Activated T-cell treated with anti-CD3 and anti-CD28 coated beads, Interleukin-2, amount 50 U/mL, for 24 hours (primary cell): ENCODE measurements around the gene MARS2.
"Not testable (repeated sequence)": the region's sequence is repeated elsewhere in the genome, so short reads cannot be mapped to it uniquely, and the experiment has no call there.

Experiments
- DNase-seq: peaks from one replicate; pipeline ENCODE4 v3.0.0-alpha.2; 2020
- H3K27ac Mint-ChIP-seq: 2 replicates; pipeline ENCODE4 v1.8.0; 2020; ENCODE audit warnings: mild to moderate bottlenecking, mixed read lengths
- H3K27me3 Mint-ChIP-seq: 2 replicates; pipeline ENCODE4 v1.8.0; 2020; ENCODE audit warnings: mixed read lengths
- H3K36me3 Mint-ChIP-seq: 2 replicates; pipeline ENCODE4 v1.8.0; 2020; ENCODE audit warnings: low read depth, mixed read lengths
- H3K4me1 Mint-ChIP-seq: 2 replicates; pipeline ENCODE4 v1.8.0; 2020; ENCODE audit warnings: low read depth, mixed read lengths
- H3K4me3 Mint-ChIP-seq: 2 replicates; pipeline ENCODE4 v1.8.0; 2020; ENCODE audit warnings: mild to moderate bottlenecking, moderate library complexity, mixed read lengths
- H3K9me3 Mint-ChIP-seq: 2 replicates; pipeline ENCODE4 v1.8.0; 2020; ENCODE audit warnings: mixed read lengths

The MARS2 gene

GRCh38 chr2:197717863-197718262, 12.7 kb downstream of the MARS2 start:
- no peaks in the 10 kb centered on the region for H3K27me3 Mint-ChIP-seq
- peaks cover 33% of the 10 kb centered on the region for H3K36me3 Mint-ChIP-seq
- H3K4me1 Mint-ChIP-seq, result peaks cover 8% of the 10 kb centered on the region
- H3K4me3 Mint-ChIP-seq, result no peak overlapping the region
- no peak overlapping the region for H3K27ac Mint-ChIP-seq
- no peak for DNase-seq
- H3K9me3 Mint-ChIP-seq, result no peaks in the 10 kb centered on the region

DNA sequence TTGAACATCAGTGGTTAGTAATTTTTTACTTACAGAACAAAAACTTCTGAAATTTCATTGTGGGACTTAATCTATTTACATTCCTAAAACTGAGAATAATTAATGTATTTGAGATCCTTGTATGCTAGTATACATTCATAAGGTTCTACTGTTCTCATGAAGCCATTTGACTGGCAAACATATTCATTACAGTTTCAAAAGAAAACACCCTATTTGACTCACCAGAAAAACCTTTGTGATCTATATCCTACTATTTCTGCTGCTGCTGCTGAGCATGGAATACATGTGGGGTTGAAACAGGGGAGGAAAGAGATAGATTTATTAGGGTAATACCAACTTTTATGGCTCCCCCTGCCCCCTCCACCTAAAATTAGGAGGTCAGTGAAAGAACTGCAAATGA, 21.8 kb downstream of the MARS2 start:
- H3K36me3 Mint-ChIP-seq, result peaks cover 3% of the 10 kb centered on the region

GRCh38 chr2:197728555-197729544, 23.7 kb downstream of the MARS2 start:
- H3K27me3 Mint-ChIP-seq, H3K4me1 Mint-ChIP-seq, H3K4me3 Mint-ChIP-seq, H3K9me3 Mint-ChIP-seq, H3K27ac Mint-ChIP-seq, DNase-seq, H3K36me3 Mint-ChIP-seq: not testable (repeated sequence)

More for the DNA sequence above, 21.8 kb downstream of the MARS2 start:
- H3K9me3 Mint-ChIP-seq, result peaks cover 3% of the 10 kb centered on the region
- no peak overlapping the region for H3K27ac Mint-ChIP-seq
- no peak overlapping the region for H3K4me3 Mint-ChIP-seq
- DNase-seq, result no peak
- H3K27me3 Mint-ChIP-seq, result peaks cover 6% of the 10 kb centered on the region
- no peaks in the 10 kb centered on the region for H3K4me1 Mint-ChIP-seq

- no peaks in the 10 kb centered on the region for H3K4me1 Mint-ChIP-seq
- no peak overlapping the region for H3K4me3 Mint-ChIP-seq
- no peak overlapping the region for H3K27ac Mint-ChIP-seq
- DNase-seq, result no peak
- peaks cover 24% of the 10 kb centered on the region for H3K27me3 Mint-ChIP-seq
- no peaks in the 10 kb centered on the region for H3K36me3 Mint-ChIP-seq
- H3K9me3 Mint-ChIP-seq, result no peaks in the 10 kb centered on the region
Measured at GRCh38 chr2:197740200-197740599, 35.0 kb downstream of the MARS2 start.
